HK-2 (cell line): Measurements from ENCODE around the gene SCD5.

ENCODE experiments used
- DNase-seq: peaks from one replicate; pipeline ENCODE4 v3.0.0-alpha.2; 2018; ENCODE audit not compliant: unreplicated experiment

SCD5 gene

DNA sequence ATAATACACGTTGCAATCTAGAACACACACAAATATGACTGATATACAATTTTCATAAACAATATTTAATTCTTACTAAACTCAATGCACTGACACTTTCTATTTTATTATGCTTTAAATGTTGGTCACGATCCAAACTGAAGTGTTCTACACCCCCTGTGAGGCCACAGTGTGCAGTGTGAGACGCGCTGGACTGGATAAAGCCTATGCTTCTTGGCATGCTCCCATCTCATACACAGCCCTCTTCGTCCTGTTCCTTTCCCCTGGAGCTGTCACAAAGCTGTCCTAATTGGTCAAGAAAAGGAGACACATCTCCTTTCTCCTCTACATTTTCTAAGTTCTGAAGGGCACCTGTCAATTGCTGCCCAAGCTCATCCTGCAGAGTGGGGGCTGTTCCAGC, 72.0 kb downstream of the SCD5 start:
- DNase-seq: no peak

DNA sequence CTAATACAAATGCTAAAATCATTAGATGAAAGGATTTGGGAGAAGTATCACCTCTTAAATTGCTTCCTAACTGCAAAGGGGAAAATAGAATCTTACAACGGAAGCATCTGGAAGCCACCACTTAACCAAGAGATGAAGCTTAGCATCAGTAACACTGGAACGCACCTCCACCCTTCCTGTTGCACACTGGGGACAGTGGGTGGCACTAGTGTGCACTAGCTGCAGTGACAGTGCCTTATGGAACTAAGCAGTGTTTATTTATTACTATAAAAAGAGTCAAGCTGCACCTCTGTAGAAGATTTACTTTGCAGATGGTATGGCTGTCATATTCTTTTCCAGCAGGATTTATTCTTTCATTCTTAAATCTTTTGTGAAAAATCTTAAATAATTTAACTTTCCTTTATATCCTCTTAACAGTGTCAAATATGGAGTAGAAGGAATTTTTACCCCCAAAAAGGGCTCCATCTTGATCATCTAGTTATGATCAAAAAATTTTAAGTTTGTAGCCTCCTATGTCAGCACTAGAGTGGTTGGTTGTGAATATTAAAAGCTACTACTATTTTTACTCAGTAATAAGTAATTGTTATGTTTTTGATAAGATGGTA, 76.7 kb downstream of the SCD5 start:
- peak; percentile 13 for DNase-seq

DNA sequence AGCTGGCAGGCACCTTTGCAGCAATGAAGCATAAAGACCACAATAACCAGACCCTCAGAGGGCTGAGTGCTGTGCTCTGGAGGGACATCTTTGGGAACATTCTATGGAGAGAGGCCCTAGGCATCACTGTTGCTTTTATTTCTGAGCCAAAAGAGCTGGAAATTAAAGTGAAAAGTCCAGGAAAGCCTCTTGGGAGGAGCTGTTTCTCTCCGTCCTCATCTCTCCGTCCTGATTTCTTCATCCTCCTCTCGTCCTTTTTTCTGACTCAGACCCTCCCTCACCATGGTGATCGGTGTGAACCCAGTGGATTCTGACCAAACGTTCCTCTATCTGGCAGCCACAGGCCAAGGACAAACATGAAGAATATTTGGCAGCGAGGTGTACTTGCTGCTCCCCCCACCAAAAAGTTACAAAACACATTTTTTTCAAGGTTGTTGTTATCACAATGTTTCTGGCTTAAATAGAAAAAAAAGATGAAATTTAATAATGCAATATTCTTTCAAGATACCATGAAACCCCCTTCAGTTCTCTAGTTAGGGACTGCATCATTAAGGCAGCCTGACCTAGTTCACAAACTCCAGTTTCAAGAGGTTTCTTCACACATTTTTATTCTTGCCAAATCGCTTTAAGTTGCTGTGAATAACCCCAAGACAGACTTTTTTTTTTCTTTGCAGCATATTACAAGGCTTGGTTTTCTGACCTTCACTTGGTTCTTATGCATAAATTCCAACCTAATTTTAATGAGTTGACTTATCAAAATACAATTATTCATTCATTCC, 80.2 kb downstream of the SCD5 start:
- DNase-seq: no peak

DNA sequence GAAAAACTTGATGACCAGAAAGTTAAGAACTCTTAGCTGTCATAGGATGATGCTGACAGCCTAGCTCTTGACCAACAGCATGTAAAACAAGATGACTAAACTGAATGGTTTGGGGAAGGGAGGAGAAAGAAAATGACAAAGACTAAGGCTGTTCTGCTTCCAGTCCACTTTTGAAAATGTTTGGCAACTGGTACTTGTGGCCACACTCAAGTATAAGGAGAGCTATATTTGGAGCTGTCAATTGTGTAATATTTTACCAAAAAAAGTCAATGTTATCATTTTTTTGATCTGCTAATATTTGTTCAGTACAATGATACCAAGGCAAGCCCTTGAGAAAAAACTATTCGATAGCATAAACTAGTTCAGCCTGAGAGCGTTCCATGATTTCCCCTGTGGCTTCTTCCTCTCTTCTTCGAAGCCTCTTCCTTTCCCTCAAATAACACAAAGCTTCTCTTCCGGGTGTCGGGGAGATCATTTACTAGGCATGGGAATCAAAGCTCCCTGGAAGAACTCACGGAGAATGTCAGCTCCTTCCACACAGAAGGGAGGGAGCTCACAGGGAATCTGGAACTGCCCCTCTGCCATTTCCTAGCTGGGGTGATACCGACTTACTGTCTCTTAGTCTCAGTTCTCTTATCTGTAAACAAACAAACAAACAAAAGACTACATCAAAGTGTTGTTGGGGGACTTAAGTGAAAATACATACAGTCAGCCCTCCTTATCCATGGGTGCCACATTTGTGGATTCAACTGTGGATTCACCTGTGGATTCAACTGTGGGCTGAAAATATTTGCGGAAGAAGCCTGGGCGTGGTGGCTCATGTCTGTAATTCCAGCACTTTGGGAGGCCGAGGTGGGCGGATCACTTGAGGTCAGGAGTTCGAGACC, 82.6 kb downstream of the SCD5 start:
- DNase-seq: no peak

DNA sequence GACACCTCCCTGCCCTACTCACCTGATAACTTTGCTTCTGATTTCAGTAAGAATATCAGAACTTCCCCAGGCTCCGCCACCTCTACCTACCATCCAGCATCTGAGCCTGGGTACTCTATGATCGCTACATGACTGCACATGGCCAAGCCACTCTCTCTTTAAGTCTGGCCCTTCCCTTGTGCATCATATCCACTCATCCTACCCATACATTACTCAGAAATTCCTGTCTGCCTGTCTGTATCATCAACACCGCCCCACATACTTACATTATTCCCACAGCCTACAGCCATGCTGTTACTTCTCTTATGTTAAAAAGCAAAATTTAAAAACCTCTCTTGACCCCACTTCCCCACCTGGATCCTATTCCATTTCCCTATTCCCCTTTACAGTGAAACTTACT, 84.7 kb downstream of the SCD5 start:
- no peak for DNase-seq

DNA sequence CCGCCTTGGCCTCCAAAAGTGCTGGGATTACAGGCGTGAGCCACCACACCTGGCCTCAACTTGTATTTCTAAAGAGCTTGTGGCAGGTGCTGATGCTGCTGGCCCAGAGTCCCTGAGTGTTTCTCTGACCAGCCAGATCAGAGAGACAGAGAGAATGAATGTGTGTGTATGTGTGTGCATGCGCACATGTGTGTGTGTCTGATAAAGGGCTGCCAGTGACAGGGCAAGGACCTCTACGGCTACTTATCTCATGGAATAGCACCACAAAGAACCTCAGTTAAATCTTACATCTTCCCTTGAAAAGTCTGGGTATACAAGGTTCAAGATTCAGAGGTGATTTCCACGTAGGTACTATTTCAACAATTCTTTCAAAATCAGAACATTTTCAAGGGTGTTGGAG, 86.0 kb downstream of the SCD5 start:
- no peak for DNase-seq

DNA sequence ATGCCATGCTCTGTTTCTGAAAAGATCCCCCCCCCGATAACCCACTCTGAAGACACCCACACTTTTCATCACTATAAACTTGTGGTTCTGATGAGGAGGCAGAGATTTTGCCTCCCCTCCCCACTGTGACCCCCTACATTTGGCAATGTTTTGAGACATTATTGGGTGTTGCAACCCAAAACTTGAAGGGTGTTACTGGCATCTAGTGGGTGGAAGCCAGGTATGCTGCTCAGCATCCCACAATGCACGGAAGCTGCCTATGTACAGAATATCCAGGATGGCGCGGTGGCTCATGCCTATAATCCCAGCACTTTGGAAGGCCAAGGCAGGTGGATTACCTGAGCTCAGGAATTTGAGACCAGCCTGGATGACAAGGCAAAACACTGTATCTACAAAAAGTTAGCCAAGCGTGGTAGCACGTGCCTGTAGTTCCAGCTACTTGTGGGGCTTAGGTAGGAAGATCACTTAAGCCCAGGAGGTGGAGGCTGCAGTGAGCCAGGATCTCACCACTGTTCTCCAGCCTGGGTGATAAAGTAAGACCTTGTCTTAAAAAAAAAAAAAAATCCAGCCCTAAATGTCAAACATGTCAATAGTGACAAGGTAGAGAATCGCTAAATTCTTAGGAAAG, 87.3 kb downstream of the SCD5 start:
- DNase-seq: no peak

DNA sequence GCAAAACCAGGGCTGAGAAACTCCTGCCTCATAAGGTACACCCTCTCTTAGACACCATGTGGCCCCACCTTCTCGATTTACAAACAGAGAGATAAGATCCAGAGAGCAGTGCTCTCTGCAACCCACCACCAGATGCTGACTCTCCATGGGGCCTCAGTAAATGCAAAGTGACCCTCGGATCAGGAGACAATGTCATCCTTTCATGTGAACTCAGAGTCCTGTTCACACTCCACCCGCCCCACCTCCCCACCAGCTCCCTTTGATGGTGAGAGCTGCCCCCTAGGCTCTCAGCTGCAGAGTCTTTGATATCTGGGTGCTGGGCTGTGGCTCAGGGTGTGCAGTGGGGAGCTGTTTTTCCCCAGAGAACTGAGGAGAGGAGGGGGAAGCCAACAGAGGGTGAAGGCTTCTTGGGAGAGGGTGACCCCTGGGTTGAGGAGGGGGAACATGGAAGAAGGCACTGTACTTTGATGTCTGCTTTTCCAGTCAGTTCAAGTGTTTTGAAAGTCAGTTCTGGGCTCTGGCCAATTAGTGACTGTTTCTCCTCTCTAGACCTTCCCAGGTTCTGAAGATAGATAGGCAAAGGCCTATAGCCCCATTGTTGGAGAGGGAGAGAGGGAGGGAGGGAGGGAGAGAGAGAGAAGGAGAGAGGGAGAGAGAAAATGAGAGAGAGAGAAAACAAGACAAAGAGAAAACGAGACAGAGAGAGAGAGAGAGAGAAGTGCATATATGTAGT, 88.2 kb downstream of the SCD5 start:
- no peak for DNase-seq

DNA sequence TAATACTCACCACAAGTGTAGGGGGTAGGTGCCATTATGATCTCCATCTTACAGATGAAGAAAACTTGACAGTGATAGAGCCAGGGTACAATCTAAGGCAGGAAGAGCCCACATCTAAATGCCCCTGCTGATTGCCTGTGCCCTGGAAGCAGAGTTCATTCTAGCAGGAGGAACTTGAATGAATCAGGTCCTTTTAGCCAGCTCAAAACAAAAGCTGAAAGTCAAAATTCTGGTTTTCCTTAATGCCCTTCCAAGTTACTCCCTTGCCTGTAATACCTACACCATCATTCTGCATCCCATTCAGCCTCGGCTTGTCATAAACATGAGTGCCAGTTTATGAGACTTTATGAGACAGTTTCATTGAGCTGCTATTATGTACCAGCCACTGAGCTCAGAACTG, 89.6 kb downstream of the SCD5 start:
- DNase-seq: no peak

DNA sequence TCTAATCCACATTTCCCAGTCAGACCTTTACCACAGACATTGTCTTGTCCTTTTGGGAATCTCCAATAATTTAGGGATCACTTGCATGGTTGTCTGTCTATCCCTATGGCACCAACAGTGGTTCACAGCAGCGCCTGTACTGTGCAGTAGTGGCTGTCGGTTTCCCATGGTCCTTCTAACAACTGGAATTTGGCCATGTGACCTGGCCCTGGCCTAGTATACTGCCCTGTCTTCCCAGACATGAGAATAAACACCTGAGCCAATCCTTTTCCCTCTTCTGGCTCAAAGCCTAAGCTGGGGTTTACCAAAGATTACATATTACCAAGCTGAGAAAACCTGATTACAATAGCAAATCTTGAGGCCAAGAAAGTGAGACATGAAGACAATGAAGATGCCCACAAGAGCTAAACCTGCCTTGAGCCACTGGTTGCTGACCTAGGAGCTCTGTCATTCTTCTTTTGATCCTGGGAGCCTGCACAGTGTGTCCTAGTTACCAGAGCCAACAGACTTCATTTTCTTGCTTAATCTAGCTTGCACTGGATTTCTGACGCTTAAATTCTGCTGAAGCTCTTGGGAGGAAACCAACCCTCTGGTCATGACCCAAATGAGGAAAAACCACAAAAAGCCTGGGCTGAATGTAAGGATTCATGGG, 92.1 kb downstream of the SCD5 start:
- DNase-seq: no peak

DNA sequence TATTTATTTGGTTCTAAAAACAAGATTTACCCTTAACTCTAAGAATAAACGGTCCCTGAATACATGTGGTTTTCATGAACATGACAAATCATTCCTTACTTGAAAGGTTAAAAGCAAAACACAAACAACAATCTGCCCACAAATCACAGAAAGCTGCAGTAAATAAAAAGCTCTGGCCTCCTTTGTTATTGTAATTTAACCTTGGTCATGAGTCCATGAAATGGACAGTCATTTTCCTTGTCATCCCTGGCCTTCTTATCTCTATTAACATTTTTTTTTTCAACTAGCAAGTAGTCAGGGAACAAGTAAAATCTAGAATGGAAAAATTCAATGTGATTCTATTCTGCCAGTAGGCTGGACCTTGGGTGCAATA, 92.7 kb downstream of the SCD5 start:
- DNase-seq: no peak

DNA sequence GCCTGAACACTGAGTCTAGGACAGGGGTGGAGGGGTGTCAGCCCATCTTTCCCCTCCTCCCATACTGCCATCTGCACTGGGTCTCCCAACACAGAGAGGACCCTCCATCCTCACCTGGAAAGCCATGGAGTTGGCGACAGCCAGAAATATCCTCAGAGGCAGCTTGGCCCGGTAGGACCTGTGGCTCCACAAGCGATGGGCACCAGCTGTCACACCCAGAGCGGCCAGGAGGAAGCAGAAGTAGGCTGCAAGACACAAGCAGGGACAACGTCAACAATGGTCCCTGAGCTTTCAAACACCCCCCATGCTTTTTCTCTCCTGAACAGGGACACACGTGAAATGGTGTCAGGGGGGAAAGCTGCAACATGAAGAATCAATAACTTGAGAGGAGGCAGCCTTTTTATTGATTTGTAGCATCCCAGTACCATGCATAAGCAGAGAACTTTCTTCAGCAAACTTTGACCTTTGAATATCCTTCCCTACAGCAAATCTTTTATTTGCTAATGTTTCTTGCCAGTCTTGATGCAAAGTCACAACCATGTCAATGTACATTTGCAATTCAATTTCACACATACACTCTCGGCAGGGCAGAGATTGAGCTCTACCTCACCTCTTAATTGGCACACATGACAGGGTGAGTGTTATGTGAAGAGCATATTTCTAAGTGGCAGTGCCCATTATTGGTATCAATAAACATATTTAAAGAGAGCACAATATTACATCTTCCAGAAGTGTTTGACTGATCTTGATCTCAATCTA, 93.2 kb downstream of the SCD5 start:
- DNase-seq: no peak

DNA sequence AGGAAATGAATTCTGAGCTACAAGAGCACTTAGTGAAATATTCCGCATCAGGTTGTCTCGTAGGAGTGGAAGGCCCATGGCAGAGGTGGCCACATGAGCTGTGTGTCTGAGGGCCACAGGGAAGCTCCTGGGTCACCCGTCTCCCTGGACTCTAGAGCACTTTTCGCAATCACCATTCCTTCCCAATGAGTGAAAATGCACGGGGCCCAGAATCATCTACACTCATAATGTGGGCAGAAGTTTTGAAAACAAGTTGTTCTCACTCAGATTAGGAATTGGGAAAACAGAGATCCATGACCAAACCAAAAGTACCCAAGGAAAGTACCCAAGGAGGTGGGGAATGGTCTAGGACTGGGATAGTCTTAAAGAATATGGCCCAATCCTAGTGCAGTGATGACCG, 94.4 kb downstream of the SCD5 start:
- no peak for DNase-seq

DNA sequence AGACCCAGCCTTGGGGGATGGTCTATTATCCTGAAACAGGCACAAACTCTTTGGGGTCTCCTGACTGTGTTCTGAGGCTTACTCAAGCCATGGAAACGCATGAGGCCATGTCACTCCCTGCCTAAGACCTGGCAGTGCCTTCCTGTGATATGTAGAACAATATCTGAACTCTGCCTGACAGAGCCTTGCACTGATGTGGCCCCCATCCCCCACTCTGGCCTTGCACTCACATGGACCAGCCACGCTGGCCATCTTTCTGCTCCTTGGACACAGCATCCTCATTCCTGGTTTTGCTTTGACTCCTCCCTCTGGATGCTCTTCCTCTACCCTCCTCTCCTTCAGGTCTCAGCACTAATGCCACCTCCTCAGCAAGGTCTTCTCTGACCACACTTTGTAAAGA, 100.2 kb downstream of the SCD5 start:
- DNase-seq: no peak

DNA sequence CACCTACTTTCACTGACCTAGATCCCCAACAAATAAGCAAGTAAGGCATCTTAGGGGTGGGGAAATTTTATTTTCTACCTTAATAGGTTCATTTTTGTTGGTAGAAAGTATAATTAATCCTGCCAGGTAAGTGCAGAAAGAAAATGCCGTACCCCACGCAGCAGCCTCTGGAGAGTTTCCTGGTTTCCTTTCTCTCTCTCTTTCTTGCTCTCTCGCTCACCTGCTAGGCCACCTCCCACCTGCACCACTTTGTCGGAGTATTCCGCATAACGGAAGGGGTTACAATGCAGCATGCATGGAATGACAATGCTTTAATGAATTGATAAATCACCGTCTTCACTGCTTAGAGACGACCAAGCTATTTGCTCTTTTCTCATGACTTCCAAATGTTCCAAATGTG, 101.0 kb downstream of the SCD5 start:
- DNase-seq: no peak

DNA sequence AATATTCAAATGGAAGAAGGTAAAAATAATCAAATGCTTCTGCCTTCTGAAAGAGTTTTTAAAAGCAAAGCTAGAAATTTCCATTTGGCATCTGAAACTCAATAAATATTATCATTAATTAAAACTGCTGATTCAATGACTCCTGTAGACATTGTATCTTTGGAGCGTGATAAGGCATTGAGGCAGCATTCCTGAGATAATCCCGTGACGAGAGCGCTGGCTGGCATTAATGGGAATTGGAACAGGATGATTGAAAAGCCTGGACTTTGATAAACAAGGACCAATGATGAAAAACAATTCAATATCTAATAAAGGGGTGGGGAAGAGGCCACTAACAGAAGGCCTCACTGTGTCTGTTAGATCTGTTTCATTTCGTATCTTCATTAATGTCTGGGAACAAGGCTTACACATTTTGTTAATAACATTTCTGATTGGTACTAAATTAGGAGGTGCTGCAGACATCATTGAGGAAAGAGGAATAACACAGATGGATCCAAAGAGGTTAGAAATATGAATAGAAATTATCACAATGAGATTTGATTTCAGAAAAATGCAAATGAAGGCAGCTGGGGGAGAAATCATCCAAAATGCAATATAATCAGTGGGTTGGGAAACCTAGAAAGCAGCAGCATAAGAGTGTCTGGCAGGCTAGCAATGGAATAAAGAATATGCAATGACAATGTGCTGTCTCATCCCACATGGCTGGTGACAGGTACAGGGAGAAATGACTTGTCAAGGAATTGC, 102.3 kb downstream of the SCD5 start:
- no peak for DNase-seq

DNA sequence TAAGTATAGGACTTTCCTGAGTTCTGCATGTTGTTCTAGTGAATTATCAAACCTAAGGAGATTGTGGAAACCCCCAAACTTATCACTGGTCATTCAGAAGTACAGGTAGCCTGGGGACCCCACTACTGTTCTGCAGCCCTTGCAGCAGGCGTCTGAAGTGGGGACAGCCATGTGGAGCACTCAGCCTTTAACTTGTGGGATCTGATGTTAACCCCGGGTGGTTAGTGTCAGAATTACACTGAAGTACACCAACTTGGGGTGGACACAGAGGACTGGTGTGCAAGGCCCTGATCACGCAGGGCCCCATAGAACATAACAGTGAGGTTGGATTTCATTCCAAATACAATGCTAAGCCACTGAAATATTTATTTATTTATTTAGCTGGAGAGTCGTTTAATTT, 103.7 kb downstream of the SCD5 start:
- DNase-seq: no peak

DNA sequence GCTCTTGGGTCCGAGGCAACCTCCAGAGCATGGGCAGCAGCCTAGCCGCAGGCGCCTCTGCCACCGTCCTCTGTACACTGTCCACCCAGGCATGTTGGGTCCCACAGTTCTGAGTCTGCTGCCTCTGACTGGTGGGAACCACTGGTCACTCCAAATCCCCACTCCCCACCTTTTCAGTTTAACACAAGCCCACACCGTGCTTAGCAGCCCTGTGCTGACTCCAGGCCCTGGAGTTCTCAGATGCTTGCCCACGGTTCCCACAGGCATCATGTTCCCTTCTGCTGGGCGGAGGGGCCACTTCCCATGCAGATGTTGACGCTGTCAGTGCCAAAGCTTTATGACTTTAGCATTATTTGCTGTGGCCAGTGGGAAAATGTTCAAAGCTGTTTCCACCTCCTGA, 104.5 kb downstream of the SCD5 start:
- DNase-seq: no peak

DNA sequence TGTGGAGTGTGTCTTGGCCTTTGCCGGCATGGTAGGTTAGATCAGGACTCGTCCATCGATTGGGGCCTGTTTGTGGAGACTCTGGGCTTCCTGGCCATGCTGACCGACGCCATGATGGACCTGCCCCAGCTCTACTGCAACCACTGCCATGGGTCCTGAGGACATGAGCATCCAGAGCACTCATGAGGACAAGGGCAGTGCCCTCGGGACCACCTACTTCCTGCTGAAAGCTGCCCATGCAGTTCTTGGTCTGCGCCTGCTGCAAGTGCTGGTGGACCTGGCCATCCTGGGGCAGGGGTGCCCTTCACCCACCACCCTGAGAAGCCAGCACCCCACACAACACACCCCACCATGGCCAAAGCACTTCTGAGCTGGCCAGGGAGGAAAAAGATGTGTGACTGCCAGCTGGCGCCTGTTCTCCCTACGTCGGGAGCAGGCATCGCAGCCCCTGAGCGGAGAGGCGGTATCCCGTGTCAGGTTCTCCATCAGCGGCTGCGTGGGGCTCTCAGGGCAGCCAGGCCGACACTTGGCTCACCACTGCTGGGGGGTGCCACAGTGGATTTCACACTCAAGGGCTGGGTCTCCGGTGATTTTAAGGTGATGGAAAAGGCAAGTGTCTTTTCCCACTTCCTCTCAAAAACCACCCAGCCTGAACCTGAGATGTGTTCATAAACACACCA, 106.4 kb downstream of the SCD5 start:
- no peak for DNase-seq
